NT2/D1 (cell line): Measurements from ENCODE around the gene GPALPP1.

Experiments
- YY1 ChIP-seq: IDR thresholded peaks from 2 replicates; pipeline ENCODE4 v1.6.1; 2011; ENCODE audit not compliant: insufficient read length, insufficient read depth
- ZNF274 ChIP-seq: IDR thresholded peaks from 2 replicates; pipeline ENCODE4 v1.6.1; 2011; ENCODE audit warnings: mild to moderate bottlenecking, low read depth, low read length

DNA sequence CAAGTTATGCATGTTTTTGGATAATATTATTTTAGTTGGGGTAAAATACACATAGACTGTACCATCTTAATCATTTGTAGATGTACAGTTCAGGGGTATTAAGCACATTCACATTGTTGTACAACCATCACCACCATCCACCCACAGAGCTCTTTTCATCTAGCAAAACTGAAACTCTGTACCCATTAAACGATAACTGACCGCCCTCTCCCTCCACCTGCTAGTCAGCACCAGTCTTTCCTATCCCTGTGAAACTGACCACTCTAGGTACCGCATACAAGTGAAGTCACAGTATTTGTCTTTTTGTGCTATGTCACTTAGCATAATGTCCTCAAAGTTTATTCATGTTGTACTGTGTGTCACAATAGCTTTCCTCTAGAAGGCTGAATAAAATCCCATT lies 70.7 kb downstream of the GPALPP1 start:
- TF ChIP-seq ZNF274 (no peak), YY1 (no peak)
